ENCODE measurements around the gene APBB2.
"Not testable (repeated sequence)": the region's sequence is repeated elsewhere in the genome, so short reads cannot be mapped to it uniquely, and the experiment has no call there.

The APBB2 gene

DNA sequence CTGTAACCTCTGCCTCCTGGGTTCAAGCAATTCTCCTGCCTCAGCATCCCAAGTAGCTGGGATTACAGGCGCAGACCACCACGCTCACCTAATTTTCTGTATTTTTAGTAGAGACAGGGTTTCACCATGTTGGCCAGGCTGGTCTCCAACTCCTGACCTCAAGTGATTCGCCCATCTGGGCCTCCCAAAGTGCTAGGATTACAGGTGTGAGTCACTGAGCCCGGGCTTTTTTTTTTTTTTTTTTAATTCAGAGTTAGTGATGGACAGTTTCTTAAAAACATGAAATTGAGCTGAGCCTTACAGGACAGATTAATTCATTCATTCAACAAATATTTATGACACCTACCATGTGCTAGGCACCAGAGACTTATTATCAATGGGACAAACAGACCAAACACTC is 313.8 kb downstream of the APBB2 start:
- DNase-seq (ENCODE audit: low read depth) = not testable (repeated sequence)

- DNase-seq (ENCODE audit: low read depth) = peak; percentile 47
Observed at GRCh38 chr4:40897557-40898203, 316.7 kb downstream of the APBB2 start.

DNA sequence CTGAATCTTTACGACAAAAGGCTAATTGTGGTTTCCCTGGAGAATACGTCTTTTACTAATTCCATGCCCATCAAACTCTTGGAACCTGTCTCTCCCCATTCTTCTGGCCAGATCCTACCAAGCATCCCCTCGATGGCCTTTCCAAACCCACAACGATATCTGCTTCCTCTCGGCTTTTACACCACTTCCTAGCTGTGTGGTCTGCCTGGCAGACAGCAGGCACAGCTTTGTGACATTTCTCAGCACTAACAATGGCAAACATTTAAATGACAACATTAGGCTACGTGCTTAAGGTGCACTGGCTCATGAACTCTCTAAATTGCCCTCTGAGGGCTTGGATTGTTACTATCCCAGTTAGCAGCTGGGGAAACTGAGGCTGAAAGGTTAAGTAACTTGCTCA is 323.6 kb downstream of the APBB2 start:
- DNase-seq (ENCODE audit: low read depth) = no peak

DNA sequence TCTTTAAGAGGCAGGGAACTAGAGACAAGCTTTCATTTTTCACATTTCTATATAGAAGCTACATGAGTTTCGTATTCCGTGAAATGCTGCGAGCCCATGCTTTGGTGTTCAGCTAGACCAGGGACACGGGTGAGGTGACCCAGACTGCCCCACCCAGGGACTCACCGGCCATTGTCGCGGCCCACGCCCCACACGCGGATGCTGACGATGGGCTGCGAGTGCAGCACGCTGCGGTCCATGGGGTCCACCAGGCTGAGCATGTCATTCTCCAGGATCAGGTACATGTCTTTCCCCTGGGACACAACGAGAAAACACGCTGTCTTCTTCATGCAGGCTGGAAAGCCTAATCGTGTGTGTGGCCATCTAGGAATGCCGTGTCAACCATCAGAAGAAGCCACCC is 324.1 kb downstream of the APBB2 start:
- DNase-seq (ENCODE audit: low read depth) = no peak

DNA sequence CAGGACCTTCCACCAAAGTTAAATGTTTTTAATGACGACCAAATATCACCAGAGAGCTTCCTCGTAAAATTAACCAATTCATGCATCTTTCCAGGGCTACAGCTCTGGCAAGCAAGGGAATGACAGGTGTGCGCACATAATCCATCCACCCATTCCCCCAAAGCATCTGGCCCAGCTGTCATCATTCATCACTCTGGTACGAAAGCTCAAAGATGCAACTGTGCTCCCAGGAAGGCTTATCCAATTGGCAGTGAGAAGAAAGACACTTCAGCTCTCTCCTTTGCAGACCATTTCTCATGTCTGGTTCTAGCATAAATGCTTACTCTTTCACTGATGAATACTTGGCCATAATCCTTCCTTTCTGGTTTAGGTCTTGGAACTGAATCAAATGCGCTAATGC is 325.4 kb downstream of the APBB2 start:
- DNase-seq (ENCODE audit: low read depth) = no peak

DNA sequence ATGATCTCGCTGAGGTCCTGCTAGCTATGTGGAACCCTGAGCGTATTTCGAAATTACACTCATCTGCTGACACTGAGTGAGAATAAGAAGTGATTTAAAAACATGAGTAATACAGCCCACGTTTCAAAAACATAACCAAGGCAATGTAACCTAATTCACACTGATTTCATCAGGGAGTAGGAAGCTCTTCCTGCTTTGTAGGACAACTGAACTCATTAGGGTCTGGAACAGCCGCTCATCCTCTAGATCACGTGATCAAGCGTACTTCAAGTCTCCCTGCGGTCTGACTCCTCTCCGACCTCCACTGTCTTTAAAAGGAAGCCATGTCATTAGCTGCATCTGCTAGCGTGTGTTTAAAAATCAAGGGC is 326.6 kb downstream of the APBB2 start:
- DNase-seq (ENCODE audit: low read depth) = no peak

- DNase-seq (ENCODE audit: low read depth) = no peak
Observed at GRCh38 chr4:40886931-40887763, 327.2 kb downstream of the APBB2 start.

GRCh38 chr4:40881851-40882250 is 332.5 kb downstream of the APBB2 start:
- DNase-seq (ENCODE audit: low read depth) = no peak

DNA sequence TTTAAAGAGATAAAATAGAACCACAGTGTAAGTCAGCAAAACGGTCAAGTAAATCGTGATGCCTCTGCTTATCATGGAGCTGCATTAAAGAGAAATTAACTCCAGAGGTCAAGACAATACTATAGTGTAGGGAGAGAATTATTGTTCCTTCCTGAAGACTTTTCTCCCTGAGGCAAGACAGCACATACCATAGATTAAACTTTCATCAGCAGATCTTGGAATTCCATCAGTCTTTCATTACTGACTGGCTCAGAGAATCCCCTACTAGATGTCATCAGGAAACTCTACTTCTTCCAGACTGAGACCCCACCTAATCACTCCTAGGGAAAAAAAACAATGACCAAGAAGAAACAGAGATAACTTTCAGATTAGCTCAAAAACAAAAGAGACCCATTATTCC is 333.2 kb downstream of the APBB2 start:
- DNase-seq (ENCODE audit: low read depth) = no peak

- no peak for DNase-seq (ENCODE audit: low read depth)
Observed at GRCh38 chr4:40878548-40879055, 335.7 kb downstream of the APBB2 start.

GRCh38 chr4:40877081-40877480 is 337.3 kb downstream of the APBB2 start:
- DNase-seq (ENCODE audit: low read depth) = no peak

DNA sequence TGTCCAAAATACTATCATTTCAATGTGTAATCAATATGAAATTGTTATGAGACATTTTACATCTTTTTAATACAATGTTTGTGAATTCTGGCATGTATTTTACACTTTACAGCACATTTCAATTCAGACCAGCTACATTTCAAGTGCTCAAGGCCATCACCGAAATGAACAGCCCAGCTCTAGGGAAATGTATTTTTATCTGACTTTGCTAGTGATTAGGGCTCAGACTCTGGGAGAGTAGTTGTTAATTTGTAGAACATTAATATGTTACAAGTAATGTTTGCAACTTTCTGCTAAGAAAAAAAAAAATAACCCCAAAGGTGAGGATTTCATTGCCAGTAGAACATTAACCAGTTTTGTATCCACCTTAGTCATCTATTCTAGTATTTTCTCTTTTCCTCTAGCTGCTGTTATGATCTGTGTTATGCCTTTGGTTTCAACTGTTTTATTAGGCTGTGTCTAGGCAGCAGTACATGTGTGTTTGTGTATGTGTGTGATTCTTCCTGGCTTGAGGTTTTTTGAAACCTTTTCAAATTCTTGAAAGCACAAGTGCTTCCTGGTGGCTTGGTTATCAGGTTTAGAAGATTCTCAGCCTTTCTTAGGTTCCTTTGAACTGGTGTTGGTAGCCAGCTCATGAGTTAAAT is 338.7 kb downstream of the APBB2 start:
- DNase-seq (ENCODE audit: low read depth) = no peak

DNA sequence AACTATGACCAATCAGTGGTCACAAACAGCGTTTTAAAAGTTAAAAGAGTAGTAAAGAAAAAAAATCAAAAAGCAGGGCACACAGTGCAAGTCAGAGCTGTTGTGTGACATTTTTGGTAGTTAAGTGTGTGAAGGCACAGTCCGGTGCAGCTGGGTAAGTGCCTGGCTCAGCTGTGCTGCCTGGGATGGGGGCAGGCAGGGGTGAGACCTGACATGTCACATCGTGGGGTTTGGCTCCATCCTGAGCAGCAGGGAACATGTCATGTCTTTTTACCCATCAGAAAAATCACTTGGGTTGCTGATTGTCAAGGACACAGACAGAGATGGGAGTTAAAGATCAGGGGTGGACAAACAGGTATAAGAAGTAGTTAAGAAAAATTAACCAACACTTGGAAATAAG is 339.4 kb downstream of the APBB2 start:
- no peak for DNase-seq (ENCODE audit: low read depth)

GRCh38 chr4:40874331-40874730 is 340.0 kb downstream of the APBB2 start:
- no peak for DNase-seq (ENCODE audit: low read depth)

- no peak for DNase-seq (ENCODE audit: low read depth)
Observed at GRCh38 chr4:40871695-40872250, 342.6 kb downstream of the APBB2 start.

- no peak for DNase-seq (ENCODE audit: low read depth)
Observed at GRCh38 chr4:40870150-40870549, 344.2 kb downstream of the APBB2 start.

- DNase-seq (ENCODE audit: low read depth) = no peak
Observed at GRCh38 chr4:40865696-40866095, 348.6 kb downstream of the APBB2 start.

DNA sequence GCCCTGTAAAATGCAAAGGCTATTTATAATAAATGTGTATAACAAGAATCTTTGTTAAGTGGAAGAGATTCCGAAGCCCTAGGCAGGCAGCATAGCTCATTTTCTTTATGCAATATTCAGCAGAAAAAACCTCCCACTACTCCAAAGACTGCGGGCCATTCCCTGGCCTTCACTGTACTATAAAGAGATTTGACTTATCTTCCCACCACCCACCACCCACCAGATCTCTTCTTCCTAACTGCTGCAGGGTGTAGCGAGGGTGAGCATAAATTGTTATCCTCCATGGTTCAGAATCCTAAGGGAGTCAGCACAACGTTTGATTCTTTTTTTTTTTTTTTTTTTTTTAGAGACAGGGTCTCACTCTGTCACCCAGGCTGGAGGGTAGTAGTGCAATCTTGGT is 349.8 kb downstream of the APBB2 start:
- DNase-seq (ENCODE audit: low read depth) = no peak

- no peak for DNase-seq (ENCODE audit: low read depth)
Observed at GRCh38 chr4:40858962-40859361, 355.4 kb downstream of the APBB2 start.

- no peak for DNase-seq (ENCODE audit: low read depth)
Observed at GRCh38 chr4:40857956-40858355, 356.4 kb downstream of the APBB2 start.

DNA sequence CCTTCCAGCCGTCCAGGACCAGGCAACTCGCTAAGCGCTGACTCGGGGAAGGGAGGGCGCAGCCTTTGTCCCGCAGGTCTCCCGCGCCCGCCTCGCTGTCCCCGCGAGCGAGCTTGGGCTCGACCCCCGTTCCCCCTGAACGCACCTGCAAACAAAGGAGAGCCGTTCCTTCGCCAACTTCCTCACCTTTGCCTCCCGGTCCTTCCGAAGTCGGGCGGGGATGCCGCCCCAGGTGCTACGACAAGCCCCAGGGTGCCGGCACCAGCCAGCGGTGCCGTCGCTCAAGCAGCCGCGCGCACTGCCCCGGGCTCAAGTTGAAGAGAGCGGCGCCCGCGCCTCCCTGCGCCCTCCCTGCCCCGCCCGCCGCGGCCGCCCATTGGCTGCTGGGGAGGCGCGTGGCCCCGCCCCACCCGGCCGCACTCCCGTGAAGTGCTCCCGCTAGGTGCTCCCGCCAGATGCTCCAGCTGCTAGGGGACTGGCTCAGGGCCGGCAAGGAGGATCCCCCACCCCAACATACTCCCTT is 357.4 kb downstream of the APBB2 start:
- DNase-seq (ENCODE audit: low read depth) = peak; percentile 40

GRCh38 chr4:40856277-40856839 is 358.0 kb downstream of the APBB2 start:
- DNase-seq (ENCODE audit: low read depth) = no peak

All from stimulated activated CD8-positive, alpha-beta memory T cell treated with anti-CD3 and anti-CD28 coated beads, Interleukin-4, amount 100 ng/mL, for 24 hours (primary cell).